GM12892 (cell line): ENCODE results near the gene PDE4A.

Experiments used
- POLR2A ChIP-seq: IDR thresholded peaks from 2 replicates; pipeline ENCODE4 v1.6.1; 2011; ENCODE audit warnings: low read depth, low read length, control low read depth
- POLR2AphosphoS5 ChIP-seq: IDR thresholded peaks from 2 replicates; pipeline ENCODE4 v1.6.1; 2011; ENCODE audit warnings: low read depth, low read length, control low read depth

GRCh38 chr19:10406191-10406590 is 14.1 kb upstream of the PDE4A start:
- TF ChIP-seq POLR2A: no peak
- TF ChIP-seq POLR2AphosphoS5: no peak
